HG03139 (cell line): ENCODE data around the gene KIRREL3.

Source experiments
- ATAC-seq: cut with Tn5 transposase; IDR thresholded peaks from one replicate; pipeline ENCODE4 v1.9.1; 2021; ENCODE audit not compliant: unreplicated experiment

The KIRREL3 gene

DNA sequence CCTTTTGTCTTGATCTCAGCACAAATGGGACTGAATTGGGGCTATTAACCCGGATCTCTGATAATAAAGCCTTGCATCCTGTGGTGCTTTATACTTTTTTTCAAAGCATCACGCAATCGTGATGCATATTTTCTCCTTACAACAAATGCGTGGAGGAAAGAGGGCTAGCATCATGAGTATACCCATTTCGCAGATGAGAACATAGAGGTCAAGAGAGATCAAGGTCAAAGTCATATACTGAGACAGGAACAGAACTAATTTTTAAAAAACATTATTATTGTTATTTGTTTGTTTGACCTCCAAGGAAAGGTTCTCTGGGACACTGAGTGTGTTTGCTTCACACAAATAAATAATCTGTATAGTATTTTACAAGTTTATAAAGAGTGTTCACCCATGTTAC lies 453.9 kb downstream of the KIRREL3 start:
- ATAC-seq, result no peak

DNA sequence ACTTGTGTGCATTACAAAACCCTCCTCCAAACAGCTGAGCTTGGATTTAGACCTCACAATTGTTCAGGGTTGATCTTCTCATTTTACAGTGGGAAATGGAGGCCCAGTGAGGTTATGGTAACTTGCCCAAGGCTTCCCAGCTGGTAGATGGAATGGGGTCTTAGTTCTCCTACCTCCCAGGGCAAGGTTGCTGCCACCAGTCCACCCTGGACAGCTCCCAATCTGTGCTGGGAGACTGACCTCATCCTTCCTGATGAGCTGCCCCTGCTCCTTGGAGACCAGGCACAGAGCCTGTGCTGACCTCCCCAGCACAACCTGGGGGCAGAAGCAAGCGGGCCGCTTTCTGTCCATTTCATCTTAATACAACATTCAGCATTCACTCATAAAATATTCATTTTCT lies 454.4 kb downstream of the KIRREL3 start:
- ATAC-seq, result no peak

DNA sequence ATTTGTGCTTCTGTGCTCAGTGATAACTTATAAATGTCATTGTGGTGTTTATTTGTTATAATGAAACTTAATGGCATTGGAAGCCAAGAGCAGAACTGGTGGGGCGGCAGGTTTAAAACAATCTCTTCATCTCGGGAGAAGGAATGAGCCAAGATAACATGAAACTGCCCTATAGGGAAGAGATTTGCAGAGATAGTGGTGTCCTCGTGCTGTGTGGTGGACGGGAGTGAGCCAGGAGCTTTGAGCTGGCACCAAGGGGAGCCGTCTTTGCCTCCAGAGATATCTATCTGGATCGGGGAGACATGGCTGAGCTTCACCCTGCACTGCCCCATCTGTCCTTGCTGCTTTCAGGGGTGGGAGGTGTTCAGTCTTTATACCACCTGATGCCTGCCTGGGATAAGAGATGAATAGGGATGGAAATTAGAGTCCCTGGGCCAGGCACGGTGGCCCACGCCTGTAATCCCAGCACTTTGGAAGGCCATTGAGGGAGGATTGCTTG lies 455.5 kb downstream of the KIRREL3 start:
- ATAC-seq, result no peak

DNA sequence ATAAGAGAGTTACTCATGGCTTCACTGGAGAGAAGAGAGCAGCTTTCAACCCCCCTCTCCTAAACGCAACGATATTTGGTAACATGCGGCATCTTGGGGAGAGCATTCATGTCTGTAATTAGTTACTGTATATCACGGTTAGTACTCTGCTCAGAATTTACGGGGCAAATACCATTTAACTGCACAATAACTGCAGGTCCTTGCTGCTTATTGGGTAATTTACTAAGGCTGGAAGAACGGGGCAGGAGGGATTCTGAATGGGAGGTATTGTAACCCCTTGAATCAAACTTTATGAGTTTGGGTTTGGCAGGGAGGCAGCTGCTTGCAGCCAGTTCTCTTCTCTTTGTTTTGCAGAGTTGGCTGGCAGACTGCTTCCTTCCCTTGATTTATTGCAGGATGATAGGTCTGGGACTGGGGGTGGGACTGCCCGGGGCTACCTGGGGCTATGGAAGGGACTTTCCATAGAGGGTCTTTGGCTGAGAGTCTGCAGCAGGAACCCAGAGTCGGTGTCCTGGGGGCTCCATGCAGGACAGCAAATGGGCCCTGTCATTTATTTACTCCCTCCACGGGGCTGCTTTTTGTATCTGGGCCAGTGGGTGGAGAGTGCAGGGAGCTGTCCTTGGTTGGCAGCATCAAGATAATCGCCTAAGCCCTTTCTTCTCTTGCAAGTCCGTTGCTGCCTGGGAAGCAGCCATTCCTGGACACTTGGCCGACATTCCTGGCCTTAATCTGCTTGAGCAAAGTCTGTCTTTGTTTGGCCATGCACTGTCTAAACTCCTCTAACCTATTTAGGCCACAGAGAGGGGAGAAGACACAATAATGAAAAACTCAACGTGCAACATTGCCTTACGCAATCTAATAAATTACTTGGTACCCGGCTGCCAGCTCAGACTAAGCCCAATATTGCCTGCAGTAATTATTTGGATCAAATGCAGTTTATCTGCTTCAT lies 456.2 kb downstream of the KIRREL3 start:
- no peak for ATAC-seq

DNA sequence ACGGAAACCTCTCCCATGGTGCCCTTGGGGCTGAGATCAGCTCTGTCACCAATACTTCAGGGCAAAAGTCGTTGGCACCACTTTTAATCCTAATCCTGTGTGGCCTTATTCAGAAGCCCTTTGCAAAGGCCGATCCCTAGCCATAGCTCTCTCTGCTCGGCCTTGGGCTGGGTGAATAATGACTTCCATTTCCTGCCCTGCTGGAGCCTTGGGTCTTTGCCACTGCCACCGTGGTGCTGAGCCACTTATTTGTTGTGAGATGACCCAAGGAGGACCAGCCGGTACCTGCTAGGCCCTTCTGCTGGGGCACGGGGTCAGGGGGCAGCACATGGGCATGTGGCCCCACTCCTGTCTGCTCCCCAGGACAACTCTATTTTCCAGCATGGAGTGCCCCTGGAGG lies 456.9 kb downstream of the KIRREL3 start:
- no peak for ATAC-seq

DNA sequence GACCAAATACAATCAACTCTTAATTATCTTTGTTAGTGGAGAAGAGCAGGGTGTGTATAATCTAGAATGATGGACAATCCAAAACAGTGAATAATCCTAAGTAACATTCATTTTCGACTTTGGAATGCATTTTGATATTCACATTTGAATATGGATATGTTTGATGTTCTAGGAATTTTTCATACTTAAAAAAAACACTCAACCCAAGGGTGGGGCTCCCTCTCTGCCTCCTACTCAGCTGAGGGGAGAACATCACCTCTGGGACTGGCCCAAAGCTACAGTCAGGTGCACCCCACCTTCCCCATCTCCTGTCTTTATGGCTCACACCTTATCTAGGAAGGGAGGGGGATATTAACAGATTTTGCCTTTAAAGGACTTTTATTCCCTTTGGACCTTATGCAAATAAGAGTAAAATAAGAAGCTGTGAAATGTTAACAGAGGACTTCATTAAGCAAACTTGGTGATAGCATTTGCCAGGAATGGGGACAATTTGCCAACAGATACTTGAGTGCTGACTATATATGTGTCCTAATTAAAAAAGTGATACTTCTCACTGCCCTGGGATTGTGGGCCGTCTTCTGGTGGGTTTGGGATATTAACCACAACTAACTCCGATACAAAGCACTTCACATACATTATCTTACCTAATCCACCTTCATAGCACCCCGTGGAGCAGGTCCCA lies 458.1 kb downstream of the KIRREL3 start:
- ATAC-seq, result no peak

DNA sequence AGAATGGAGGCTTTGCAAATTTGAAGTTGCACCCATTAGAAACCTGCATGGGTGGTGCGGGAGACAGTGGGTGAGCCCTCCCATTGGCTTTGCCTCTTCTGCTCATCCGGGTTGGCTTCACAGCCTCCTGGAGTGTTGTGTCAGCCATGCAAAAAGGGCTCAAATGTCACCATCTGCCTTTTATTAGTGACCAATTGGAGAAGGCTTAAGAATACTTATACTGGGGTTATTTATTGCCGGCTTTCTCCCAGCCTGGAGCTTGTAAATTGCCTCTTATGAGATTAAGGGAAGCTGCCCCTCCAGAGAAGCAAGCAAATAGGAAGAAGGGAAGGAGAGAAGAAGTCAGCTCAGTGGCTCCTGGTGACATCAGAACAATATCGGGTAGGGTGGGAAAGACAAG lies 462.5 kb downstream of the KIRREL3 start:
- no peak for ATAC-seq

DNA sequence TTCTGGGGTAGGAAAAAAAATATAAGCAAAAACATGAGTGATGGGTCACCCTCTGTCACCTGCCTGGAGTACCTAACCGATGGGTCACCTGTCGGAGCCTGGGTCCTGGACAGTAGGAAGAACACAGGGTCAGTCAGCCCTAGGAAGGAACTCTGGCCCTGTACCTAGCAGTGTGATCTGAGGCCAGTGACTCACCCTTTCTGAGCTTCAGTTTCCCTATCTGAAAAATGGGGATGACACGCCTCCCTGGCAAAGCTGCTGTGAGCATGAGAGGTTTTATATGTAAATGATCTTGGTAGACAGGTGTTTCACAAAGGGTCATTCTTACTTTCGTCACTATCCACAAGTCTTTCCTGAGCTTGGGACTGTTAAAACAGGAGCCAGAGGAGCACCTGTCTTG lies 463.1 kb downstream of the KIRREL3 start:
- ATAC-seq, result no peak

DNA sequence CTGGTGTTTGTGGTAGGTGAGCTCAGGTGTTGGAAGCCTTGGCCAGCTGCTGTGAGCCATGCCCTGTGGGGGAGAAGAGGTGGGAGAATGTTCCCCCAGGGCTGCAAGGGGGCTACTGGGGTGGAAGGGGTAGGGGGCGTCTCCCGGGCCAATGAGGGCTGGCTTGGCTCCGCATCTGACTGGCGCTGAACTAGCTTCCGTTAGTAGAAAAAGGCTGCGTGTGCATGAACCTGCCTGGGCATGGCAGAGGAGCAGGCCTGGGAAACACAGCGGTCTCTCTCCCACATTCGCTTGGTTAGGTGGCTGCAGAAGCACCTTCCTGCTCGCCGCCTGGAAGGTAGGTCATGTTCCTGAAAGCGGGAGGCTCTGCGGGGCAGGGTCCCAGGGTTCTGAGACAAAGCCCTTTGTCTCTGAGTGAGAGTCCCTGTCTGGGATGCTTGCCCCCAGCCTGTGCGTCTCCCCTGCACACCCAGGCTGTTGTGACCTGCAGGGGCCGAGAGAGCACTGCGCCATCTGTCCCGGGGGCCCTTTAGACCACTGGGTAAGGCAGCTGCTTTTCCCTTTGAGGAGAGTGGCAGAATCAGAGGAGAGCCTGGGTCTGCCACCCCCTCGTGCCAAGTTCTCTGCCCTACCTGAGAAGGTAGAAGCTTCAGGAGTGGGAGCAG lies 466.3 kb downstream of the KIRREL3 start:
- ATAC-seq, result no peak

DNA sequence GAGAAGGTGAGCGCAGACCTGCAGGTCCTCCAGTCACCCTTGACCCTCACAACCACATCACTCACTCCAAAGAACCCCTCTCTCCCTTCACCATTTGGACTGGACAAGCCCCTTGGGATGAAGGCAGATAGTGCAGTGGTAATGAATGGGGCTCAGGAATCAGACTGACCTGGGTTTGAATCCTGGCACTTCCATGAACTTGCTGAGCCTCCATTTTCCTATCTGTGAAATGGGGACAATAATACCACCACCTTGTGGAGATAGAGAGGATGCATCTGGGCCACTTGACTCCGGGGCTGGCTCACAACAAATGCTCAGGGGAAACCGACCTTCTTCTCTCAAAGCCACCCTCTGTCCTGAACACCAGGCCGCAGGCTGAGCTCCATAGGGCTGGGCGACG lies 467.0 kb downstream of the KIRREL3 start:
- ATAC-seq, result no peak

DNA sequence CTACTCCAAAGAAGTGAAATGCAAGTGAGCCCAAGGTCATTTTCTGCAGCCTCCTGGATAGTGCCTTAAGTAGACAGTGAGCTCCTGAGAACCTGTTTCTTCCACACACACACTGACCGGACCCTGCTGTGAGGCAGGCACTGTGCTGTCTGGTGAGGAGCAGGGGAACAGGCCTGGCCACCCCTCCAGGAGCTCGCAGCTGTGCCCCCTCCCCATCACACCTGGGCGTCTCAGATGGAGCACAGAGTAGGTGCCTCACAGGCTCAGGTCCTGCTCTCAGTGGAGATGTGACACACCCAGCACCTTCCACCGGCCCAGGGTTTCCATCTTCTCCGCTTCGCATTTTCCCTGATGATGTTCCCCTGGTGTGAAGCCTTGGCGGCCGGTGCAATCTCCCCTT lies 470.2 kb downstream of the KIRREL3 start:
- no peak for ATAC-seq

DNA sequence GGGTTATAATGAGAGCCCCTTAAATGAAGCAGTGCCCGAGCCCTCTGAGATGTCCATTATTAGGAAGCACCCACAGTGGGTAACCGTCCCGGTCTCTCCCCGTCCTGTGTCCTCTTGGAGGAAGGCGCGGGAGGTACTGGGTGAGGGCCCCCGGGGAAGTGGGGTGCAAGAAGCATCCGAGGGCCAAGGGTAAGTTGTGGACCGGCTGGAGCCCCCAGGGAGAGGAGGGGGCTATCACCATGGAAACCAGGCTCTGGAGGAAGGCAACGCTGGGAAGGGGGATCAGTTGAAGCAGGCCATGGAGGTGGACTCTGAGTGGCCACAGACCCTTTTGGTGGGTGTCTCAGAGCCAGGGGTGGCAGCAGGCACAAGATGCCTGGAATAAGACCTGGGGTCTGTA lies 471.5 kb downstream of the KIRREL3 start:
- ATAC-seq, result no peak

DNA sequence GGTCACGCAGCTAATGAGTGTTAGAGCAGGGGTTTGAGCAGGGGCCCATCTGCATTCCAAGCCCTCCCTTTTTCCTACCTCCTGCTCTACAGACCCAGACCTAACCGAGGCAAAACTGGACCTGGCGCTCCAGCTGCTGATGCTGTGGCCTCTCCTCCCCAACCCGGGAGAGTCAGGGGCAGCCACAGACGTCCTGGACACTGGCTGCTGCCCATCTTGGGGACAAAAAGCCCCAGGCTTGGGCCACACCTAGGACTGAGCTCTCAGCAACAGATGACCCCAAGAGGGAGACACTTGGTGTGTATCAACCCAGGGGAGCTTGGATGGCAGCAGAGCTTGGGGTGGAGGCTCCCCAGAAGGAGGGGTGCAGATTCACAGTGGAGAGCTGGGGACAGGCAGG lies 472.5 kb downstream of the KIRREL3 start:
- no peak for ATAC-seq

DNA sequence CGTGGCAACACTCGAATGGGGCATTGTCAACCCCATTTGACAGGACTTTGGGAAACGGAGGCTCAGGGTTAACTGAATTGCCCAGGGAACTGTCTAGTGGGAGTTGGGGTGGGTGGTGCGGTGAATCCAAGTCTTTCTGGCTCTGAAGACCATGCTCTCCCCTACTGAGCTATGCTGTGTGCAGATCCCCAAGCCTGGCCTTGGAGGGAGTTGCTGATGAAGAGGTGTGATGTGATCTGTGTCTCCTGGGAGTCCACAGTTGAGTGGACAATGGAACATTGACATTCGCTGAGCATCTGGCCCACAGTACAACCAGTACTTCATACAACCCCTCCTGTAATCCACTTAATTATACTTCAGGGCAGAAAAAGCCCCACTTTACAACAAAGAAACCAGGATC lies 472.9 kb downstream of the KIRREL3 start:
- ATAC-seq, result no peak

DNA sequence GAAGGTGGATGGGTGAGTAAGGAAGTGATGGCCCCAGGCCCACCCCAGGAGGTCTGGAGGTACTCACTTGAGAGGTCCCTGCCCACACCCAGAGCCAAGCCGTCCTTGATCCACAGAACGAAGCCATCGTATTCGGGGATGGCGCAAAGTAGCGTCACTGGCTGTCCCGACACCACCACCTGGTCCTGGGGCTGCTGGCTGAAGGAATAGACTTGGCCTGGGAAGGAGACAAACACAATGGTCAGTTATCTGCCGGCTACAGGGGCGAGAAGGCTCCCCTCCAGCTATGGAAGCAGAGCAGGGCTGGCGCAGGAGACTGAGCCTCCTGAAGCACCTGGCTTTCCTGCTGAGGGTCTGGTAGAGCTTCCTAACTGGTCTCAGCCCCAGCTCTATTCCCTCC lies 474.1 kb downstream of the KIRREL3 start:
- no peak for ATAC-seq

DNA sequence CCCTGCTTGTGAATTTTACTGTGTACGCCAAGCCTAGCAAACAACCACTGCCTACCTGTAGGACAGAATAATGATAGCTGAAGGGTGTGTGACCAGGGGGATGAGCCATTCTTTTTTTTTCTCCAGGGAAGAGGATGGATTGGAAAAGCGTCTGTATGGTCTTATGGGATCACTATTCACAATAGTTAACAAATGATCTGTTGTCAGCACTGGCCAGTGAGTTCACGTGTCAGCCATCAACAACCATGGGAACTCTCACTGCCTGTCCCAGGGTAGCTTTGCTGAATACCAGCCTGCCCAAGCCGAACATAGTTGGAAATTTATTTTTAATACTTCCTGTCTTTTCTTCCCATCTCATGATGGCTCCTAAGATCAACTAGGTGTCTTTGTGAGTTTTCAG lies 474.9 kb downstream of the KIRREL3 start:
- ATAC-seq, result no peak

DNA sequence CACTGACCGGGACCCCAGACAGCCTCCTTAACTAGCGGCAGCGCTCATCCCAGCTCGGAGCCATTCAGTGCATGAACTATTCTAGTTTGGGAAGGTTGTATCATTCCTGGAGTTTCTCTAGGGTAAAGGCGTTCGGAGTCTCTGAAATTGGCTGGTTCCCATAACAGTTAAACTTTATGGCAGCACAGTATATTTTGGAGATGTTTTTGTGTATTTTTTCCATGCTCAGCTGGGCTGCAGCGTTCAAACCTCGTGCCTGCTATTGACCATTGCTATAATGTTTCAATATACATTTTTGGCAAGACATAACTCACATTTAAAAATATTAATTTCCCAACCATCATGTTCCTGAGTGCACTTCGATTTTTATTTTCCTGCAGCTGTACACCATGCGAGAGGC lies 475.4 kb downstream of the KIRREL3 start:
- no peak for ATAC-seq

DNA sequence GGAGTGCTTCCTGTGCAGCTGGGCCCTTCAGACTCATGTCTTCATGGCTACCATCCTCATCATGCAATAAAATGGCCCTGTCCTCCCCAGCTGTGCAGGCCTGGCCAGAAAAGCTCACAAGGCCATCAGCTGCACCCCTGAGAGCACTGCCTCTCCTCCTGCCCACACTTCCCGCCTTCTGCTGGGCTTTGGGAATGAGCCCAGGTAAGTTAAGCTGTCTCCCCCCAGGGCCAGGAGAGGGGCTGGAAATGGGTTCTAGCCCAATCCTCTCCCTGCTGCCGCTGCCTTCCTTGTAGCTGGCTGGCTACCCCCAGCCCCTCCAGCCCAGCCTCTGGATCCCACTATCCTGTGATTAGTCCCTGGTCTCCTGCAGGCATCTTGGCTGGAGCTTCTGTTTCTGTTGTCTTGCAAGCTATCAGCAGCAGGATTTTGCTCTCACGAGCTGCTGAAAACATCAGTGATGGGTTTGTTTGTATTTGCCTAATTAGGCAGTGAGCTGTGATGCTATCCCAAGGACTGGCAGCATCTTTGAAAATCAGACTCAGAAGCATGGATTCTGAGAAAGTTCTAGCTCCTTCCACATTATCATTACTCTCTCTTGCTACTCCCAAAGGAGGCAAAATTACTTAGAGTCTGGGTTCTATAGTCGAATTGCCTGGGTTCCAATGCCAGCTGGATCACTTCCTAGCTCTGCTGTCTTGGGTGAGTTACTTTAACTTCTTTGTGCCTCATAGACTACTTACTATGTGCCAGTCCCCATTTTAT lies 476.9 kb downstream of the KIRREL3 start:
- no peak for ATAC-seq

DNA sequence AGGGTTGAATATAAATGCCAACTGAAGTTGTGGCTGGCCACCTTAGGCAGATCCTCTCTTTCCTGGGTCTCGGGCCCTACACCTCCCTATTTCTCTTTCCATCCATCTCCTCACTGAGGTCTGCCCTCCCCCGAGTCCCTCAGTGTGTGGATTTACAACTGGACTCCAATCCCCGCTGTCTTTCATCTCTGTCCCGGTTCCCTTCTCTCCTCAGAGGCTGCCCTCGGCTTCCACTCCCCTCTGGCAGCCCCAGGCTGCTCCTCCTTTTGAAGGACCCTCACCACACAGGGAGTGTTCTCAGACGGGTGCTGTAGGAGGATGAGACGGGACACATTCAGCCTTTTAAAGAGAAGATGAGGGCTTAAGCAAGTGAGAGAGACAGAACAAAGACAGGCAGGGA lies 478.0 kb downstream of the KIRREL3 start:
- no peak for ATAC-seq

DNA sequence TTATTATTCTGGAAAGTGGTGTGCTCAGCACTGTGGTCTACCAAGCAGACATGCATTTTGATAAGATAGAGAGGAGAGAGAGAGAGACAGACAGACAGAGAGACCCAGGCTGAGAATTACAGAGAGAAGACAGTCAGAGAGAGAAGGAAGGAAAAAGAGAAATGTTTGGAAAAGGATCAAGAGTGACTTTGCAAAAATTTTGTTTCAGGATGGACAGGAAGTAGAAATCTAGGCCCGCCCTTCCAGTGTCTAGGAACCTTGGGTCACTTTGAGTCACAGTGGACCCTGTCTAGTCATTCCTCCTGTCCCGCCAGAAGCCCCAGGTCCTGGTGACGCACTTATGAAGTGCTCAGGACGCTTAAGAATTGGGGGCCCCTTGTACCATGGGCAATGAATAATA lies 478.4 kb downstream of the KIRREL3 start:
- no peak for ATAC-seq

DNA sequence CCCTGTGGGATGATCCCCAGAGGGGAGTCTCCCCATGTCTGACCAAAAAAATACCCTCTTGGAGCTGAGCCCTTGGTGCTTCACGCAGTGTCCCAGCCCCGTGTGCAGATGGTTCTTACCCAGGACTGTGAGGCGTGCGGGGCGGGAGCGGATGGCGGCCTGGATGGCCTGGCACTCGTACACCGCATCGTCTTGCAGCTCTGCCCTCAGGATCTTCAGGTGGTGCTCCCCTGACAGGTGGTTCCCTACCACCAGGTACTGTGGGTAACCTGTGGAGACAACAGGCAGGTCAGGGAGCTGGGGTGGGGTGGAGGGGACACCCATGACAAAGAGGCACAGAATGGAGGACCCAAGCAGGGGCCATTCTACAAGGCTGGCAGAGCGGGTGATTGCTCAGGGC lies 479.4 kb downstream of the KIRREL3 start:
- ATAC-seq, result no peak
